GM12872 (cell line): ENCODE results near the gene LEPR.

Source experiments
- CTCF ChIP-seq: IDR thresholded peaks from 3 replicates; pipeline ENCODE4 v1.5.1; 2011; ENCODE audit warnings: low read depth, mild to moderate bottlenecking, low read length, moderate library complexity; ENCODE audit not compliant: insufficient read depth

The LEPR gene

GRCh38 chr1:65414538-65414937 lies 5.9 kb upstream of the LEPR start:
- no peak for TF ChIP-seq CTCF

- no peak for TF ChIP-seq CTCF
Measured at GRCh38 chr1:65416767-65417166, 3.7 kb upstream of the LEPR start.

GRCh38 chr1:65417729-65418128 lies 2.7 kb upstream of the LEPR start:
- TF ChIP-seq CTCF = no peak

GRCh38 chr1:65418522-65419185 lies 1.8 kb upstream of the LEPR start:
- TF ChIP-seq CTCF = no peak

GRCh38 chr1:65419681-65420589 lies 533 bp upstream of the LEPR start:
- no peak for TF ChIP-seq CTCF

- no peak for TF ChIP-seq CTCF
Measured at GRCh38 chr1:65421351-65422025, 1.0 kb downstream of the LEPR start.
